Effector CD4-positive, alpha-beta T cell (primary cell): ENCODE data around the gene UQCRC2.
"Not testable (repeated sequence)": the region's sequence is repeated elsewhere in the genome, so short reads cannot be mapped to it uniquely, and the experiment has no call there.

Source experiments
- DNase-seq: peaks from one replicate; pipeline ENCODE4 v3.0.0-alpha.2; 2020

The UQCRC2 gene

GRCh38 chr16:21984062-21984461 lies 30.9 kb downstream of the UQCRC2 start:
- DNase-seq: no peak

- DNase-seq: no peak
Observed at GRCh38 chr16:21985524-21985923, 32.4 kb downstream of the UQCRC2 start.

GRCh38 chr16:21986692-21987246 lies 33.6 kb downstream of the UQCRC2 start:
- no peak for DNase-seq

- no peak for DNase-seq
Observed at GRCh38 chr16:21987498-21987897, 34.3 kb downstream of the UQCRC2 start.

GRCh38 chr16:21989133-21989532 lies 36.0 kb downstream of the UQCRC2 start:
- no peak for DNase-seq

- DNase-seq: no peak
Observed at GRCh38 chr16:21989751-21990150, 36.6 kb downstream of the UQCRC2 start.

- DNase-seq: no peak
Observed at GRCh38 chr16:21990381-21990944, 37.3 kb downstream of the UQCRC2 start.

GRCh38 chr16:21991621-21992020 lies 38.5 kb downstream of the UQCRC2 start:
- DNase-seq: no peak

- no peak for DNase-seq
Observed at GRCh38 chr16:21994856-21995465, 41.8 kb downstream of the UQCRC2 start.

GRCh38 chr16:21996923-21997696 lies 43.9 kb downstream of the UQCRC2 start:
- DNase-seq: no peak

GRCh38 chr16:21997697-21998480 lies 44.7 kb downstream of the UQCRC2 start:
- DNase-seq: no peak

- no peak for DNase-seq
Observed at GRCh38 chr16:22001591-22001990, 48.4 kb downstream of the UQCRC2 start.

- DNase-seq: not testable (repeated sequence)
Observed at GRCh38 chr16:22002047-22002446, 48.9 kb downstream of the UQCRC2 start.

GRCh38 chr16:22003195-22003594 lies 50.0 kb downstream of the UQCRC2 start:
- DNase-seq: no peak

- DNase-seq: no peak
Observed at GRCh38 chr16:22004341-22004740, 51.2 kb downstream of the UQCRC2 start.

- no peak for DNase-seq
Observed at GRCh38 chr16:22005746-22006145, 52.6 kb downstream of the UQCRC2 start.

- DNase-seq: no peak
Observed at GRCh38 chr16:22006636-22007035, 53.5 kb downstream of the UQCRC2 start.

GRCh38 chr16:22007159-22007508 lies 54.0 kb downstream of the UQCRC2 start:
- DNase-seq: no peak

- peak; percentile 62 for DNase-seq
Observed at GRCh38 chr16:22007509-22008214, 54.5 kb downstream of the UQCRC2 start, which contains the start of gene MOSMO. MOSMO (plus strand) TSS chr16:22008111; CDS start chr16:22008302, 191 bp downstream.

- no peak for DNase-seq
Observed at GRCh38 chr16:22008215-22009059, 55.3 kb downstream of the UQCRC2 start.

GRCh38 chr16:22010902-22011301 lies 57.7 kb downstream of the UQCRC2 start:
- DNase-seq: no peak
